22Rv1 (cell line): ENCODE data around the gene TCF23.

Experiments used
- CTCF ChIP-seq: fragments of 450-650 bp; IDR thresholded peaks from 2 replicates; pipeline ENCODE4 v1.5.1; 2017; ENCODE audit warnings: mild to moderate bottlenecking
- ZFX ChIP-seq: fragments of 450-650 bp; IDR thresholded peaks from 2 replicates; pipeline ENCODE4 v1.6.1; 2017; ENCODE audit warnings: antibody characterized with exemption, borderline replicate concordance

GRCh38 chr2:27145682-27146081, 3.1 kb upstream of the TCF23 start:
- TF ChIP-seq CTCF: no peak
- no peak for TF ChIP-seq ZFX
